WTC11 (cell line): ENCODE results near the gene HTR3C. TPM values are rescaled to one million over a fixed set of nuclear protein-coding genes. Genes with fewer than 3 reads are reported as not detected.

Experiments used
- ATAC-seq: fragments of 200-7000 bp; cut with Tn5 transposase; 2 replicates; pipeline ENCODE4 v1.10.0; 2021; ENCODE audit warnings: mild to moderate bottlenecking, moderate library complexity
- CTCF ChIA-PET: fragments of 300-600 bp; sonication (Branson Sonifier 250); formaldehyde crosslinking; loops from one replicate; lab custom pipeline; 2021; ENCODE audit warnings: antibody characterized with exemption; lab: Charles Lee
- POLR2A ChIA-PET: fragments of 350-600 bp; sonication (Branson Sonifier 250); formaldehyde crosslinking; loops from one replicate; lab custom pipeline; 2021; ENCODE audit warnings: antibody characterized with exemption; lab: Charles Lee
- DNase-seq: peaks from one replicate; pipeline ENCODE4 v3.0.0; 2021; ENCODE audit warnings: low spot score
- H3K27ac Mint-ChIP-seq: 2 replicates; pipeline ENCODE4 v1.8.0; 2021; ENCODE audit warnings: mixed read lengths
- H3K27me3 Mint-ChIP-seq: 2 replicates; pipeline ENCODE4 v1.8.0; 2021; ENCODE audit warnings: low read depth, mild to moderate bottlenecking, moderate library complexity, mixed read lengths
- H3K36me3 Mint-ChIP-seq: 2 replicates; pipeline ENCODE4 v1.8.0; 2021; ENCODE audit warnings: mixed read lengths
- H3K4me1 Mint-ChIP-seq: 2 replicates; pipeline ENCODE4 v1.8.0; 2022; ENCODE audit warnings: mixed read lengths
- H3K4me3 Mint-ChIP-seq: 2 replicates; pipeline ENCODE4 v1.8.0; 2021; ENCODE audit warnings: mild to moderate bottlenecking, moderate library complexity, mixed read lengths
- H3K9me3 Mint-ChIP-seq: 2 replicates; pipeline ENCODE4 v1.8.0; 2021; ENCODE audit warnings: mixed read lengths
- ESRRA ChIP-seq: sonication (generic); formaldehyde crosslinking; IDR thresholded peaks from 2 replicates; pipeline ENCODE4 v1.8.1; 2022; ENCODE audit warnings: mild to moderate bottlenecking, missing genetic modification reagents, borderline replicate concordance
- FOXP1 ChIP-seq: sonication (generic); formaldehyde crosslinking; IDR thresholded peaks from 2 replicates; pipeline ENCODE4 v1.8.0; 2022; ENCODE audit warnings: missing genetic modification reagents, mild to moderate bottlenecking, moderate library complexity, borderline replicate concordance
- NR1H2 ChIP-seq: sonication (generic); formaldehyde crosslinking; IDR thresholded peaks from 2 replicates; pipeline ENCODE4 v1.9.0; 2021; ENCODE audit warnings: mild to moderate bottlenecking, moderate library complexity, missing genetic modification reagents
- OVOL2 ChIP-seq: fragments of 250-450 bp; sonication (Bioruptor Pico); IDR thresholded peaks from 2 replicates; pipeline ENCODE4 v1.9.0; 2021; ENCODE audit warnings: mild to moderate bottlenecking, borderline replicate concordance
- RORB ChIP-seq: fragments of 250-450 bp; sonication (Bioruptor Pico); IDR thresholded peaks from 2 replicates; pipeline ENCODE4 v1.9.0; 2021; ENCODE audit warnings: mild to moderate bottlenecking
- SOX15 ChIP-seq: fragments of 250-450 bp; sonication (Bioruptor Pico); IDR thresholded peaks from 2 replicates; pipeline ENCODE4 v1.9.0; 2021; ENCODE audit warnings: mild to moderate bottlenecking
- ZBTB21 ChIP-seq: sonication (generic); formaldehyde crosslinking; IDR thresholded peaks from 2 replicates; pipeline ENCODE4 v1.8.1; 2023; ENCODE audit warnings: mild to moderate bottlenecking, missing genetic modification reagents, borderline replicate concordance
- ZNF671 ChIP-seq: fragments of 250-450 bp; sonication (Bioruptor Pico); IDR thresholded peaks from 2 replicates; pipeline ENCODE4 v1.8.0; 2021; ENCODE audit warnings: mild to moderate bottlenecking
- total RNA-seq: library from RNA; stranded (reverse); gene quantifications from 3 replicates; pipeline ENCODE4 v1.2.3, GENCODE V29; 2021
- TF ChIP-seq, protein P1 (sequence below): sonication (generic); formaldehyde crosslinking; IDR thresholded peaks from 2 replicates; pipeline ENCODE4 v1.8.1; 2022; ENCODE audit warnings: low read depth, mild to moderate bottlenecking, moderate library complexity, missing genetic modification reagents, borderline replicate concordance
- TF ChIP-seq, protein P2 (sequence below): sonication (generic); formaldehyde crosslinking; IDR thresholded peaks from 2 replicates; pipeline ENCODE4 v1.8.0; 2023; ENCODE audit warnings: missing genetic modification reagents, mild to moderate bottlenecking, borderline replicate concordance
- TF ChIP-seq, protein P3 (sequence below): fragments of 250-450 bp; sonication (Bioruptor Pico); IDR thresholded peaks from 2 replicates; pipeline ENCODE4 v1.8.0; 2021; ENCODE audit warnings: mild to moderate bottlenecking
- TF ChIP-seq, protein P4 (sequence below): sonication (generic); formaldehyde crosslinking; IDR thresholded peaks from 2 replicates; pipeline ENCODE4 v1.8.1; 2023; ENCODE audit warnings: mild to moderate bottlenecking, missing genetic modification reagents
- TF ChIP-seq, protein P5 (sequence below): sonication (generic); formaldehyde crosslinking; IDR thresholded peaks from 2 replicates; pipeline ENCODE4 v1.8.1; 2023; ENCODE audit warnings: mild to moderate bottlenecking, missing genetic modification reagents, moderate library complexity
- TF ChIP-seq, protein P6 (sequence below): sonication (generic); formaldehyde crosslinking; IDR thresholded peaks from 2 replicates; pipeline ENCODE4 v1.8.1; 2023; ENCODE audit warnings: mild to moderate bottlenecking, moderate library complexity, missing genetic modification reagents
- TF ChIP-seq, protein P7 (sequence below): fragments of 250-450 bp; sonication (Bioruptor Pico); IDR thresholded peaks from 2 replicates; pipeline ENCODE4 v1.9.0; 2021; ENCODE audit warnings: mild to moderate bottlenecking, borderline replicate concordance

HTR3C gene
- total RNA-seq, 1 experiment from 2014 or later, result not detected

DNA sequence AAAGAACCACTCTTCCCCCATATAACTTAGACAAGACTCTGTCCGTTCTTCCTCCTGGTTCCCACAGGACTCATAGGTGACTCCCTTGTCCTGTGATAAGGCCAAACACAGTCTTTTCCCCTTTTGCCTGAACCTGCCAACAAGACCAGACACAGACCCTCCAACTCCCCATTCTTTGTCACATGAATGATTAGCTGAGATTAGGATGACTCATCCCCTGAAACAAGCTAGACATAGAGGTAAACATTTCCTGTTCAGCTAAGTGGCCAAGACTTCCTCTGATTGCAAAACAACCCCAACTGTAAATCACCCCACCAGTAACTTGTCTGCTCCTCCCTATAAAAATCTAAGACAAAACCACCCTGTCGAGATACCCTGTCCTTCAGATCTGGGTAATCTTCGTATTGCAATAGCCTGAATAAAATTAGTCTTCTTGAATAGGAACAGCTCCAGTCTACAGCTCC is 32.6 kb downstream of the HTR3C start:
- POLR2A ChIA-PET, result no interaction called here
- no peaks in the 10 kb centered on the region for H3K4me1 Mint-ChIP-seq
- ATAC-seq, result no peak

DNA sequence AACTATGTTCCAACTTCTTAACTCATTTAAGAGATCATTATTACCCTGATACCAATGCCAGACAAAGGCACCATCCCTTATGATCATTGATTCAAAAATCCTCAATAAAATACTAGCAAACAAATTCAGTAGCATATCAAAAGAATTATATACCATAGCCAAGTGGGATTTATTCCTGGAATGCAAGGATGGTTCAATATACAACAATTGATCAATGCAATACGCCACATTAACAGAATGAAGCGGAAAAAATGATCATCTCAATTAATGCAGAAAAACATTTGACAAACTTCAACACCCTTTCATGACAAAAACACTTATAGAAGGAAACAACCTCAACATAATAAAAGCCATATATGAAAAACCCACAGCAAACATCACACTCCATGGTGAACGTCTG is 39.4 kb downstream of the HTR3C start:
- ChIA-PET POLR2A (no interaction called here), CTCF (no interaction called here)
- Mint-ChIP-seq H3K9me3 (peaks cover 24% of the 10 kb centered on the region), H3K4me3 (no peak overlapping the region), H3K36me3 (peaks cover 6% of the 10 kb centered on the region), H3K27me3 (peaks cover 4% of the 10 kb centered on the region; the same call in 1 of the 2 replicates), H3K27ac (no peak overlapping the region), H3K4me1 (no peaks in the 10 kb centered on the region)
- no peak for ATAC-seq
- no peak for DNase-seq
- TF ChIP-seq NR1H2 (CRISPR knock-in tag) (no peak), OVOL2 (no peak), RORB (CRISPR knock-in tag) (no peak), SOX15 (no peak), ZNF671 (no peak), ESRRA (CRISPR knock-in tag) (no peak), ZBTB21 (CRISPR knock-in tag) (no peak), FOXP1 (CRISPR knock-in tag) (no peak)
- TF ChIP-seq, protein P1, sequence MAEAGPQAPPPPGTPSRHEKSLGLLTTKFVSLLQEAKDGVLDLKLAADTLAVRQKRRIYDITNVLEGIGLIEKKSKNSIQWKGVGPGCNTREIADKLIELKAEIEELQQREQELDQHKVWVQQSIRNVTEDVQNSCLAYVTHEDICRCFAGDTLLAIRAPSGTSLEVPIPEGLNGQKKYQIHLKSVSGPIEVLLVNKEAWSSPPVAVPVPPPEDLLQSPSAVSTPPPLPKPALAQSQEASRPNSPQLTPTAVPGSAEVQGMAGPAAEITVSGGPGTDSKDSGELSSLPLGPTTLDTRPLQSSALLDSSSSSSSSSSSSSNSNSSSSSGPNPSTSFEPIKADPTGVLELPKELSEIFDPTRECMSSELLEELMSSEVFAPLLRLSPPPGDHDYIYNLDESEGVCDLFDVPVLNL (CRISPR knock-in tag), result no peak
- TF ChIP-seq, protein P2, sequence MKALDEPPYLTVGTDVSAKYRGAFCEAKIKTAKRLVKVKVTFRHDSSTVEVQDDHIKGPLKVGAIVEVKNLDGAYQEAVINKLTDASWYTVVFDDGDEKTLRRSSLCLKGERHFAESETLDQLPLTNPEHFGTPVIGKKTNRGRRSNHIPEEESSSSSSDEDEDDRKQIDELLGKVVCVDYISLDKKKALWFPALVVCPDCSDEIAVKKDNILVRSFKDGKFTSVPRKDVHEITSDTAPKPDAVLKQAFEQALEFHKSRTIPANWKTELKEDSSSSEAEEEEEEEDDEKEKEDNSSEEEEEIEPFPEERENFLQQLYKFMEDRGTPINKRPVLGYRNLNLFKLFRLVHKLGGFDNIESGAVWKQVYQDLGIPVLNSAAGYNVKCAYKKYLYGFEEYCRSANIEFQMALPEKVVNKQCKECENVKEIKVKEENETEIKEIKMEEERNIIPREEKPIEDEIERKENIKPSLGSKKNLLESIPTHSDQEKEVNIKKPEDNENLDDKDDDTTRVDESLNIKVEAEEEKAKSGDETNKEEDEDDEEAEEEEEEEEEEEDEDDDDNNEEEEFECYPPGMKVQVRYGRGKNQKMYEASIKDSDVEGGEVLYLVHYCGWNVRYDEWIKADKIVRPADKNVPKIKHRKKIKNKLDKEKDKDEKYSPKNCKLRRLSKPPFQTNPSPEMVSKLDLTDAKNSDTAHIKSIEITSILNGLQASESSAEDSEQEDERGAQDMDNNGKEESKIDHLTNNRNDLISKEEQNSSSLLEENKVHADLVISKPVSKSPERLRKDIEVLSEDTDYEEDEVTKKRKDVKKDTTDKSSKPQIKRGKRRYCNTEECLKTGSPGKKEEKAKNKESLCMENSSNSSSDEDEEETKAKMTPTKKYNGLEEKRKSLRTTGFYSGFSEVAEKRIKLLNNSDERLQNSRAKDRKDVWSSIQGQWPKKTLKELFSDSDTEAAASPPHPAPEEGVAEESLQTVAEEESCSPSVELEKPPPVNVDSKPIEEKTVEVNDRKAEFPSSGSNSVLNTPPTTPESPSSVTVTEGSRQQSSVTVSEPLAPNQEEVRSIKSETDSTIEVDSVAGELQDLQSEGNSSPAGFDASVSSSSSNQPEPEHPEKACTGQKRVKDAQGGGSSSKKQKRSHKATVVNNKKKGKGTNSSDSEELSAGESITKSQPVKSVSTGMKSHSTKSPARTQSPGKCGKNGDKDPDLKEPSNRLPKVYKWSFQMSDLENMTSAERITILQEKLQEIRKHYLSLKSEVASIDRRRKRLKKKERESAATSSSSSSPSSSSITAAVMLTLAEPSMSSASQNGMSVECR, result no peak
- TF ChIP-seq, protein P3, sequence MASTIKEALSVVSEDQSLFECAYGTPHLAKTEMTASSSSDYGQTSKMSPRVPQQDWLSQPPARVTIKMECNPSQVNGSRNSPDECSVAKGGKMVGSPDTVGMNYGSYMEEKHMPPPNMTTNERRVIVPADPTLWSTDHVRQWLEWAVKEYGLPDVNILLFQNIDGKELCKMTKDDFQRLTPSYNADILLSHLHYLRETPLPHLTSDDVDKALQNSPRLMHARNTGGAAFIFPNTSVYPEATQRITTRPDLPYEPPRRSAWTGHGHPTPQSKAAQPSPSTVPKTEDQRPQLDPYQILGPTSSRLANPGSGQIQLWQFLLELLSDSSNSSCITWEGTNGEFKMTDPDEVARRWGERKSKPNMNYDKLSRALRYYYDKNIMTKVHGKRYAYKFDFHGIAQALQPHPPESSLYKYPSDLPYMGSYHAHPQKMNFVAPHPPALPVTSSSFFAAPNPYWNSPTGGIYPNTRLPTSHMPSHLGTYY (CRISPR knock-in tag), result no peak
- TF ChIP-seq, protein P4, sequence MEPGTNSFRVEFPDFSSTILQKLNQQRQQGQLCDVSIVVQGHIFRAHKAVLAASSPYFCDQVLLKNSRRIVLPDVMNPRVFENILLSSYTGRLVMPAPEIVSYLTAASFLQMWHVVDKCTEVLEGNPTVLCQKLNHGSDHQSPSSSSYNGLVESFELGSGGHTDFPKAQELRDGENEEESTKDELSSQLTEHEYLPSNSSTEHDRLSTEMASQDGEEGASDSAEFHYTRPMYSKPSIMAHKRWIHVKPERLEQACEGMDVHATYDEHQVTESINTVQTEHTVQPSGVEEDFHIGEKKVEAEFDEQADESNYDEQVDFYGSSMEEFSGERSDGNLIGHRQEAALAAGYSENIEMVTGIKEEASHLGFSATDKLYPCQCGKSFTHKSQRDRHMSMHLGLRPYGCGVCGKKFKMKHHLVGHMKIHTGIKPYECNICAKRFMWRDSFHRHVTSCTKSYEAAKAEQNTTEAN (CRISPR knock-in tag), result no peak
- TF ChIP-seq, protein P5, sequence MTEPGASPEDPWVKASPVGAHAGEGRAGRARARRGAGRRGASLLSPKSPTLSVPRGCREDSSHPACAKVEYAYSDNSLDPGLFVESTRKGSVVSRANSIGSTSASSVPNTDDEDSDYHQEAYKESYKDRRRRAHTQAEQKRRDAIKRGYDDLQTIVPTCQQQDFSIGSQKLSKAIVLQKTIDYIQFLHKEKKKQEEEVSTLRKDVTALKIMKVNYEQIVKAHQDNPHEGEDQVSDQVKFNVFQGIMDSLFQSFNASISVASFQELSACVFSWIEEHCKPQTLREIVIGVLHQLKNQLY (CRISPR knock-in tag), result no peak
- TF ChIP-seq, protein P6, sequence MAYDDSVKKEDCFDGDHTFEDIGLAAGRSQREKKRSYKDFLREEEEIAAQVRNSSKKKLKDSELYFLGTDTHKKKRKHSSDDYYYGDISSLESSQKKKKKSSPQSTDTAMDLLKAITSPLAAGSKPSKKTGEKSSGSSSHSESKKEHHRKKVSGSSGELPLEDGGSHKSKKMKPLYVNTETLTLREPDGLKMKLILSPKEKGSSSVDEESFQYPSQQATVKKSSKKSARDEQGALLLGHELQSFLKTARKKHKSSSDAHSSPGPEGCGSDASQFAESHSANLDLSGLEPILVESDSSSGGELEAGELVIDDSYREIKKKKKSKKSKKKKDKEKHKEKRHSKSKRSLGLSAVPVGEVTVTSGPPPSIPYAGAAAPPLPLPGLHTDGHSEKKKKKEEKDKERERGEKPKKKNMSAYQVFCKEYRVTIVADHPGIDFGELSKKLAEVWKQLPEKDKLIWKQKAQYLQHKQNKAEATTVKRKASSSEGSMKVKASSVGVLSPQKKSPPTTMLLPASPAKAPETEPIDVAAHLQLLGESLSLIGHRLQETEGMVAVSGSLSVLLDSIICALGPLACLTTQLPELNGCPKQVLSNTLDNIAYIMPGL (CRISPR knock-in tag), result no peak

More for the DNA sequence above, 32.6 kb downstream of the HTR3C start:
- TF ChIP-seq, protein P7, sequence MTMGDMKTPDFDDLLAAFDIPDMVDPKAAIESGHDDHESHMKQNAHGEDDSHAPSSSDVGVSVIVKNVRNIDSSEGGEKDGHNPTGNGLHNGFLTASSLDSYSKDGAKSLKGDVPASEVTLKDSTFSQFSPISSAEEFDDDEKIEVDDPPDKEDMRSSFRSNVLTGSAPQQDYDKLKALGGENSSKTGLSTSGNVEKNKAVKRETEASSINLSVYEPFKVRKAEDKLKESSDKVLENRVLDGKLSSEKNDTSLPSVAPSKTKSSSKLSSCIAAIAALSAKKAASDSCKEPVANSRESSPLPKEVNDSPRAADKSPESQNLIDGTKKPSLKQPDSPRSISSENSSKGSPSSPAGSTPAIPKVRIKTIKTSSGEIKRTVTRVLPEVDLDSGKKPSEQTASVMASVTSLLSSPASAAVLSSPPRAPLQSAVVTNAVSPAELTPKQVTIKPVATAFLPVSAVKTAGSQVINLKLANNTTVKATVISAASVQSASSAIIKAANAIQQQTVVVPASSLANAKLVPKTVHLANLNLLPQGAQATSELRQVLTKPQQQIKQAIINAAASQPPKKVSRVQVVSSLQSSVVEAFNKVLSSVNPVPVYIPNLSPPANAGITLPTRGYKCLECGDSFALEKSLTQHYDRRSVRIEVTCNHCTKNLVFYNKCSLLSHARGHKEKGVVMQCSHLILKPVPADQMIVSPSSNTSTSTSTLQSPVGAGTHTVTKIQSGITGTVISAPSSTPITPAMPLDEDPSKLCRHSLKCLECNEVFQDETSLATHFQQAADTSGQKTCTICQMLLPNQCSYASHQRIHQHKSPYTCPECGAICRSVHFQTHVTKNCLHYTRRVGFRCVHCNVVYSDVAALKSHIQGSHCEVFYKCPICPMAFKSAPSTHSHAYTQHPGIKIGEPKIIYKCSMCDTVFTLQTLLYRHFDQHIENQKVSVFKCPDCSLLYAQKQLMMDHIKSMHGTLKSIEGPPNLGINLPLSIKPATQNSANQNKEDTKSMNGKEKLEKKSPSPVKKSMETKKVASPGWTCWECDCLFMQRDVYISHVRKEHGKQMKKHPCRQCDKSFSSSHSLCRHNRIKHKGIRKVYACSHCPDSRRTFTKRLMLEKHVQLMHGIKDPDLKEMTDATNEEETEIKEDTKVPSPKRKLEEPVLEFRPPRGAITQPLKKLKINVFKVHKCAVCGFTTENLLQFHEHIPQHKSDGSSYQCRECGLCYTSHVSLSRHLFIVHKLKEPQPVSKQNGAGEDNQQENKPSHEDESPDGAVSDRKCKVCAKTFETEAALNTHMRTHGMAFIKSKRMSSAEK, result no peak
- CTCF ChIA-PET, result no interaction called here
- Mint-ChIP-seq H3K9me3 (no peaks in the 10 kb centered on the region), H3K4me3 (no peak overlapping the region), H3K27me3 (no peaks in the 10 kb centered on the region), H3K36me3 (no peaks in the 10 kb centered on the region), H3K27ac (no peak overlapping the region)
- no peak for DNase-seq
